Transverse colon (tissue), 4 donors: ENCODE data around the gene RECQL.

Source experiments
- EP300 ChIP-seq: sonication (generic); formaldehyde crosslinking; IDR thresholded peaks from one replicate; pipeline ENCODE4 v1.6.1; 2017; ENCODE audit warnings: antibody characterized with exemption, low read depth
- POLR2A ChIP-seq: fragments of 450-650 bp; IDR thresholded peaks from one replicate; pipeline ENCODE4 v1.6.1; 2016; ENCODE audit warnings: antibody characterized with exemption, mild to moderate bottlenecking, moderate library complexity
- POLR2AphosphoS5 ChIP-seq, 3 donors: sonication (generic); formaldehyde crosslinking; IDR thresholded peaks; one replicate each; pipeline ENCODE4 v1.6.1; 2016; ENCODE audit warnings: antibody characterized with exemption in 3 of 3
- TF ChIP-seq, protein P1 (sequence below), 5 experiments: fragments of 200-600 bp in 3 of 5; fragments of 450-650 bp in 2 of 5; sonication (generic) in 3 of 5; IDR thresholded peaks; 1 replicate in 2 of 5; 2 replicates in 3 of 5; pipeline ENCODE4 v1.5.1; 2016 to 2017; ENCODE audit warnings: antibody characterized with exemption in 5 of 5, inconsistent platforms in 3 of 5, mild to moderate bottlenecking in 2 of 5, moderate library complexity in 1 of 5

DNA sequence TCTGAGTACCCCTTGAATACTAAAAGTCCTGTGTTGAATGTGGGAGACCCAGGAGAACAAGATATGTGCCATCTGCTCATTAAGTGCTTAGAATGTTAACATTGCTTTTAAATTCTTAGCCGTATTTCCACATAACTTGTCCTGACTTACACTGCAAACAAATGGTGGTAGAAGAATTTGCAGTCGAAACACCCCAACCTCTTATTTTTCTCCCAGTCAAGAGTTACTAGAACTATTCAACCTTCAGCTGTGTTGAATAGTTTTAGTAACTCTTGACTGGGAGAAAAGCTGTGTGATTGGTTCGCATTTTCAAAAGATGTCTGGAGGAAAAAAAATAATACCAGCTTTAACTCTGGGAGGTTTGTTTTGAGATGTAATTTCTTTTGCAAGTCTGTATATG, 17.0 kb upstream of the RECQL start:
- TF ChIP-seq, protein P1, sequence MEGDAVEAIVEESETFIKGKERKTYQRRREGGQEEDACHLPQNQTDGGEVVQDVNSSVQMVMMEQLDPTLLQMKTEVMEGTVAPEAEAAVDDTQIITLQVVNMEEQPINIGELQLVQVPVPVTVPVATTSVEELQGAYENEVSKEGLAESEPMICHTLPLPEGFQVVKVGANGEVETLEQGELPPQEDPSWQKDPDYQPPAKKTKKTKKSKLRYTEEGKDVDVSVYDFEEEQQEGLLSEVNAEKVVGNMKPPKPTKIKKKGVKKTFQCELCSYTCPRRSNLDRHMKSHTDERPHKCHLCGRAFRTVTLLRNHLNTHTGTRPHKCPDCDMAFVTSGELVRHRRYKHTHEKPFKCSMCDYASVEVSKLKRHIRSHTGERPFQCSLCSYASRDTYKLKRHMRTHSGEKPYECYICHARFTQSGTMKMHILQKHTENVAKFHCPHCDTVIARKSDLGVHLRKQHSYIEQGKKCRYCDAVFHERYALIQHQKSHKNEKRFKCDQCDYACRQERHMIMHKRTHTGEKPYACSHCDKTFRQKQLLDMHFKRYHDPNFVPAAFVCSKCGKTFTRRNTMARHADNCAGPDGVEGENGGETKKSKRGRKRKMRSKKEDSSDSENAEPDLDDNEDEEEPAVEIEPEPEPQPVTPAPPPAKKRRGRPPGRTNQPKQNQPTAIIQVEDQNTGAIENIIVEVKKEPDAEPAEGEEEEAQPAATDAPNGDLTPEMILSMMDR (IDR thresholded peaks at IDR 0.05), result no peak
- TF ChIP-seq POLR2AphosphoS5 (IDR thresholded peaks at IDR 0.05) (no peak), POLR2A (no peak), EP300 (no peak)
